OCI-LY7 (cell line): ENCODE measurements around the gene PLXDC1. TPM values are rescaled to one million over a fixed set of nuclear protein-coding genes. Genes with fewer than 3 reads are reported as not detected.

Experiments
- BruUV-seq: library from RNA; stranded (reverse); fragments of 400-500 nt; replicated peaks from 2 replicates; lab custom pipeline; 2021; lab: Mats Ljungman, UMichigan
- CTCF ChIA-PET: fragments of 300-600 bp; sonication (Branson Sonifier 250); formaldehyde crosslinking; loops from one replicate; lab custom pipeline; 2022; ENCODE audit warnings: antibody characterized with exemption; ENCODE audit not compliant: unreplicated experiment; lab: Charles Lee
- POLR2A ChIA-PET: fragments of 300-600 bp; sonication (Branson Sonifier 250); formaldehyde crosslinking; loops from one replicate; lab custom pipeline; 2022; ENCODE audit warnings: antibody characterized with exemption; lab: Charles Lee
- DNase-seq: peaks from one replicate; pipeline ENCODE4 v3.0.0-alpha.2; 2015; ENCODE audit warnings: low spot score
- H2AFZ ChIP-seq: fragments of 200-600 bp; sonication (generic), shearing (Covaris generic); 2 replicates; pipeline ENCODE4 v1.6.1; 2014; ENCODE audit warnings: mild to moderate bottlenecking, antibody characterized with exemption, low read length, moderate library complexity
- H3K27ac ChIP-seq: fragments of 200-600 bp; sonication (generic); 2 replicates; pipeline ENCODE4 v1.5.1; 2014; ENCODE audit warnings: mixed run types, low read depth, mild to moderate bottlenecking, moderate library complexity, low read length, inconsistent platforms; ENCODE audit not compliant: poor library complexity, severe bottlenecking
- H3K36me3 ChIP-seq: fragments of 200-600 bp; sonication (generic); 2 replicates; pipeline ENCODE4 v1.6.1; 2014; ENCODE audit warnings: mild to moderate bottlenecking, antibody characterized with exemption, low read length, moderate library complexity, mixed read lengths; ENCODE audit not compliant: insufficient read depth
- H3K4me1 ChIP-seq: fragments of 200-600 bp; sonication (generic); 2 replicates; pipeline ENCODE4 v1.5.1; 2014; ENCODE audit warnings: mild to moderate bottlenecking, low read length; ENCODE audit not compliant: insufficient read depth, poor library complexity, severe bottlenecking
- H3K4me2 ChIP-seq: fragments of 200-600 bp; sonication (generic); 2 replicates; pipeline ENCODE4 v1.6.1; 2014; ENCODE audit warnings: mild to moderate bottlenecking, low read length
- H3K4me3 ChIP-seq: fragments of 200-600 bp; sonication (generic); 2 replicates; pipeline ENCODE4 v1.5.1; 2014; ENCODE audit warnings: mild to moderate bottlenecking, low read depth, low read length; ENCODE audit not compliant: poor library complexity, severe bottlenecking
- H3K79me2 ChIP-seq: fragments of 200-600 bp; sonication (generic); 2 replicates; pipeline ENCODE4 v1.6.1; 2016; ENCODE audit warnings: low read depth, mild to moderate bottlenecking, low read length, moderate library complexity, mixed read lengths; ENCODE audit not compliant: insufficient read depth
- H3K9me2 ChIP-seq: fragments of 200-600 bp; sonication (generic); 2 replicates; pipeline ENCODE4 v1.6.1; 2016; ENCODE audit warnings: mild to moderate bottlenecking, low read length, mixed read lengths; ENCODE audit not compliant: insufficient read depth
- H3K9me3 ChIP-seq: fragments of 200-600 bp; sonication (generic); 2 replicates; pipeline ENCODE4 v1.6.1; 2014; ENCODE audit warnings: mild to moderate bottlenecking, mixed run types, low read length, mixed read lengths
- H4K20me1 ChIP-seq: fragments of 200-600 bp; sonication (generic); 2 replicates; pipeline ENCODE4 v1.6.1; 2014; ENCODE audit warnings: mild to moderate bottlenecking, antibody characterized with exemption, low read length, moderate library complexity, mixed read lengths; ENCODE audit not compliant: insufficient read depth
- CTCF ChIP-seq: fragments of 200-600 bp; sonication (generic); conservative IDR thresholded peaks from 2 replicates; pipeline ENCODE4 v1.5.1; 2014; ENCODE audit warnings: mild to moderate bottlenecking, antibody characterized with exemption, low read length, moderate library complexity, mixed read lengths
- EZH2phosphoT487 ChIP-seq: fragments of 200-600 bp; sonication (generic); IDR thresholded peaks from 2 replicates; pipeline ENCODE4 v1.6.1; 2018; ENCODE audit warnings: low read depth, borderline replicate concordance, mild to moderate bottlenecking, mixed run types, antibody characterized with exemption, low read length, moderate library complexity, mixed read lengths
- intact Hi-C: fragments of 100-400 bp; cut with micrococcal nuclease; formaldehyde crosslinking; loops from one replicate; pipeline ENCODE4 v1.10.0; 2022; ENCODE audit not compliant: unreplicated experiment
- total RNA-seq, 2 experiments: library from RNA; depleted of rRNA in 1 of 2; stranded (reverse); fragments of >200 nt in 1 of 2; shearing (Covaris generic) in 1 of 2; gene quantifications; 2 replicates each; pipeline ENCODE4 v1.2.3, GENCODE V29; 2014 to 2022

PLXDC1 gene
- total RNA-seq, 2 experiments from 2014 or later, result 0.13 to 0.67 TPM

DNA sequence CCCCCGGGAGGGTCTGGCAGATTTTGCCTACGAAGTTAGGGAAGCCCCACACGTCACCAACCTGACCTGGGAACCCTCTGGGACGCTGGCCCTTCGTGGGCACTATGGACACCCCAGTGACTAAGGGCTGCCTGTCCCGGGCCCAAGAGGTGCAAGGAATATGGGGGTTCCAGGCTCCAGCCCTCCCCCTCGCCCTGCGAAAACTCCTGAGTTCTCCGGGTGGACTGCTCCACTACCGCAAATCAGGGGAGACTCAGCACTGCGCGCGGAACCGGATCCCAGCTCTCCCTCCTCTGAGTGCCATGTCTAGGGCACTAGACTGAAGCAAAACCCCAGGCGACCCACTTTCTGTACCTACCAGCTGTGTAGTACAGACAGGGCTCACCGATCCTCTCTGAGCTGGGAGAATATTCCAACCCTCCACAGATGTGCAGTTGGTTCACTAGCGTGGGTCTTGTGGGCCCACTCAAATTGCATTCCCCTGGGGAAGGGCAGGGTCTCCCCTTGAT, 14.5 kb upstream of the PLXDC1 start, which contains the start of gene ARL5C:
TSS of gene ARL5C (minus strand) at position 321 of the 509 bp plus-strand sequence. CDS start 401 bp downstream, outside the sequence.
- Histone ChIP-seq H3K79me2 (no peaks in the 10 kb centered on the region), H3K36me3 (no peaks in the 10 kb centered on the region), H4K20me1 (no peaks in the 10 kb centered on the region), H3K9me3 (peaks cover 3% of the 10 kb centered on the region; the same call in 1 of the 2 replicates), H3K9me2 (no peaks in the 10 kb centered on the region), H3K4me2 (peak within 1 kb of the TSS; percentile 77), H3K4me3 (peak within 1 kb of the TSS; percentile 62), H3K27ac (peak within 1 kb of the TSS; percentile 72), H2AFZ (peak within 1 kb of the TSS; percentile 69), H3K4me1 (peaks cover 63% of the 10 kb centered on the region)
- BruUV-seq, result no TSS peak
- TF ChIP-seq EZH2phosphoT487, result no peak
- TF ChIP-seq CTCF, result no peak
- ChIA-PET CTCF (interaction anchor here (0.8 to 1.8 kb wide), 2 partner anchors 9 kb away, joined by 3 read pairs; no protein-coding TSS in a partner anchor), POLR2A (no interaction called here)
- intact Hi-C loops, result no loop called here
- DNase-seq, result no peak

GRCh38 chr17:39165178-39165840, 13.9 kb upstream of the PLXDC1 start:
- intact Hi-C loops, result no loop called here
- peaks cover 57% of the 10 kb centered on the region for H3K4me1 ChIP-seq
- no peaks in the 10 kb centered on the region for H3K9me2 ChIP-seq
- no peaks in the 10 kb centered on the region for H3K79me2 ChIP-seq
- TF ChIP-seq CTCF (no peak), EZH2phosphoT487 (no peak)
- ChIA-PET POLR2A (interaction anchor here (0.5 to 1.2 kb wide), 4 partner anchors 8 to 300 kb away, joined by 3 to 6 read pairs (median 5); no protein-coding TSS in a partner anchor), CTCF (interaction anchor here (0.7 to 1.8 kb wide), 4 partner anchors 9 to 12 kb away, joined by 3 to 22 read pairs (median 3); no protein-coding TSS in a partner anchor)
- peaks cover 3% of the 10 kb centered on the region; the same call in 1 of the 2 replicates for H3K9me3 ChIP-seq
- peak overlapping the region; percentile 62 for H3K4me3 ChIP-seq
- no TSS peak for BruUV-seq
- peak overlapping the region; percentile 69 for H2AFZ ChIP-seq
- H3K4me2 ChIP-seq, result peak overlapping the region; percentile 77
- no peaks in the 10 kb centered on the region for H3K36me3 ChIP-seq
- H4K20me1 ChIP-seq, result no peaks in the 10 kb centered on the region
- no peak for DNase-seq
- H3K27ac ChIP-seq, result no peak overlapping the region
